WTC11 (cell line): ENCODE results near the gene FBXL2. TPM values are rescaled to one million over a fixed set of nuclear protein-coding genes. Genes with fewer than 3 reads are reported as not detected.

Source experiments
- ATAC-seq: fragments of 200-7000 bp; cut with Tn5 transposase; 2 replicates; pipeline ENCODE4 v1.10.0; 2021; ENCODE audit warnings: mild to moderate bottlenecking, moderate library complexity
- CTCF ChIA-PET: fragments of 300-600 bp; sonication (Branson Sonifier 250); formaldehyde crosslinking; loops from one replicate; lab custom pipeline; 2021; ENCODE audit warnings: antibody characterized with exemption; lab: Charles Lee
- POLR2A ChIA-PET: fragments of 350-600 bp; sonication (Branson Sonifier 250); formaldehyde crosslinking; loops from one replicate; lab custom pipeline; 2021; ENCODE audit warnings: antibody characterized with exemption; lab: Charles Lee
- DNase-seq: peaks from one replicate; pipeline ENCODE4 v3.0.0; 2021; ENCODE audit warnings: low spot score
- H3K27ac Mint-ChIP-seq: 2 replicates; pipeline ENCODE4 v1.8.0; 2021; ENCODE audit warnings: mixed read lengths
- H3K27me3 Mint-ChIP-seq: 2 replicates; pipeline ENCODE4 v1.8.0; 2021; ENCODE audit warnings: low read depth, mild to moderate bottlenecking, moderate library complexity, mixed read lengths
- H3K36me3 Mint-ChIP-seq: 2 replicates; pipeline ENCODE4 v1.8.0; 2021; ENCODE audit warnings: mixed read lengths
- H3K4me1 Mint-ChIP-seq: 2 replicates; pipeline ENCODE4 v1.8.0; 2022; ENCODE audit warnings: mixed read lengths
- H3K4me3 Mint-ChIP-seq: 2 replicates; pipeline ENCODE4 v1.8.0; 2021; ENCODE audit warnings: mild to moderate bottlenecking, moderate library complexity, mixed read lengths
- H3K9me3 Mint-ChIP-seq: 2 replicates; pipeline ENCODE4 v1.8.0; 2021; ENCODE audit warnings: mixed read lengths
- CBFB ChIP-seq: sonication (generic); formaldehyde crosslinking; IDR thresholded peaks from 2 replicates; pipeline ENCODE4 v1.8.1; 2022; ENCODE audit warnings: mild to moderate bottlenecking, low read depth, missing genetic modification reagents
- CREM ChIP-seq: sonication (generic); formaldehyde crosslinking; IDR thresholded peaks from 2 replicates; pipeline ENCODE4 v1.8.1; 2022; ENCODE audit warnings: mild to moderate bottlenecking, missing genetic modification reagents, moderate library complexity
- ELF4 ChIP-seq: sonication (generic); formaldehyde crosslinking; IDR thresholded peaks from 2 replicates; pipeline ENCODE4 v1.8.1; 2022; ENCODE audit warnings: low read depth, mild to moderate bottlenecking, moderate library complexity, missing genetic modification reagents
- ESRRA ChIP-seq: sonication (generic); formaldehyde crosslinking; IDR thresholded peaks from 2 replicates; pipeline ENCODE4 v1.8.1; 2022; ENCODE audit warnings: mild to moderate bottlenecking, missing genetic modification reagents, borderline replicate concordance
- IRF2 ChIP-seq: sonication (generic); formaldehyde crosslinking; IDR thresholded peaks from 2 replicates; pipeline ENCODE4 v1.8.0; 2022; ENCODE audit warnings: low read depth, missing genetic modification reagents, borderline replicate concordance
- MYBL2 ChIP-seq: sonication (generic); formaldehyde crosslinking; IDR thresholded peaks from 2 replicates; pipeline ENCODE4 v1.8.1; 2023; ENCODE audit warnings: mild to moderate bottlenecking, moderate library complexity, missing genetic modification reagents
- NFE2L1 ChIP-seq: sonication (generic); formaldehyde crosslinking; IDR thresholded peaks from 2 replicates; pipeline ENCODE4 v1.8.1; 2023; ENCODE audit warnings: missing genetic modification reagents
- SMAD3 ChIP-seq: sonication (generic); formaldehyde crosslinking; IDR thresholded peaks from 2 replicates; pipeline ENCODE4 v1.8.0; 2022; ENCODE audit warnings: missing genetic modification reagents, mild to moderate bottlenecking, borderline replicate concordance
- SMAD4 ChIP-seq: sonication (generic); formaldehyde crosslinking; IDR thresholded peaks from 2 replicates; pipeline ENCODE4 v1.8.0; 2022; ENCODE audit warnings: mild to moderate bottlenecking, missing genetic modification reagents
- TEAD1 ChIP-seq: sonication (generic); formaldehyde crosslinking; IDR thresholded peaks from 2 replicates; pipeline ENCODE4 v1.8.0; 2022; ENCODE audit warnings: mild to moderate bottlenecking, missing genetic modification reagents
- ZBTB21 ChIP-seq: sonication (generic); formaldehyde crosslinking; IDR thresholded peaks from 2 replicates; pipeline ENCODE4 v1.8.1; 2023; ENCODE audit warnings: mild to moderate bottlenecking, missing genetic modification reagents, borderline replicate concordance
- ZNF219 ChIP-seq: sonication (generic); formaldehyde crosslinking; IDR thresholded peaks from 2 replicates; pipeline ENCODE4 v1.8.0; 2023; ENCODE audit warnings: missing genetic modification reagents, mild to moderate bottlenecking, borderline replicate concordance
- ZNF232 ChIP-seq: sonication (generic); formaldehyde crosslinking; IDR thresholded peaks from 2 replicates; pipeline ENCODE4 v1.8.0; 2022; ENCODE audit warnings: mild to moderate bottlenecking, missing genetic modification reagents
- ZNF416 ChIP-seq: fragments of 250-450 bp; sonication (Bioruptor Pico); IDR thresholded peaks from 2 replicates; pipeline ENCODE4 v1.9.0; 2021; ENCODE audit warnings: mild to moderate bottlenecking, inconsistent platforms
- total RNA-seq: library from RNA; stranded (reverse); gene quantifications from 3 replicates; pipeline ENCODE4 v1.2.3, GENCODE V29; 2021
- TF ChIP-seq, protein P1 (sequence below): fragments of 250-450 bp; sonication (Bioruptor Pico); IDR thresholded peaks from 2 replicates; pipeline ENCODE4 v1.9.0; 2021; ENCODE audit warnings: mild to moderate bottlenecking
- TF ChIP-seq, protein P2 (sequence below): sonication (generic); formaldehyde crosslinking; conservative IDR thresholded peaks from 2 replicates; pipeline ENCODE4 v1.8.1; 2022; ENCODE audit warnings: mild to moderate bottlenecking, missing genetic modification reagents
- TF ChIP-seq, protein P3 (sequence below): sonication (generic); formaldehyde crosslinking; IDR thresholded peaks from 2 replicates; pipeline ENCODE4 v1.8.1; 2022; ENCODE audit warnings: mild to moderate bottlenecking, moderate library complexity, missing genetic modification reagents
- TF ChIP-seq, protein P4 (sequence below): sonication (generic); formaldehyde crosslinking; IDR thresholded peaks from 2 replicates; pipeline ENCODE4 v1.8.0; 2022; ENCODE audit warnings: missing genetic modification reagents
- TF ChIP-seq, protein P5 (sequence below): fragments of 250-450 bp; sonication (Bioruptor Pico); IDR thresholded peaks from 2 replicates; pipeline ENCODE4 v1.9.0; 2021; ENCODE audit warnings: moderate library complexity, mild to moderate bottlenecking, inconsistent platforms, borderline replicate concordance
- TF ChIP-seq, protein P6 (sequence below): sonication (generic); formaldehyde crosslinking; IDR thresholded peaks from 2 replicates; pipeline ENCODE4 v1.8.0; 2022; ENCODE audit warnings: mild to moderate bottlenecking, missing genetic modification reagents
- TF ChIP-seq, protein P7 (sequence below): sonication (generic); formaldehyde crosslinking; IDR thresholded peaks from 2 replicates; pipeline ENCODE4 v1.8.1; 2022; ENCODE audit warnings: low read depth, missing genetic modification reagents, borderline replicate concordance

The FBXL2 gene
- total RNA-seq, 1 experiment from 2014 or later: 2.9 TPM

DNA sequence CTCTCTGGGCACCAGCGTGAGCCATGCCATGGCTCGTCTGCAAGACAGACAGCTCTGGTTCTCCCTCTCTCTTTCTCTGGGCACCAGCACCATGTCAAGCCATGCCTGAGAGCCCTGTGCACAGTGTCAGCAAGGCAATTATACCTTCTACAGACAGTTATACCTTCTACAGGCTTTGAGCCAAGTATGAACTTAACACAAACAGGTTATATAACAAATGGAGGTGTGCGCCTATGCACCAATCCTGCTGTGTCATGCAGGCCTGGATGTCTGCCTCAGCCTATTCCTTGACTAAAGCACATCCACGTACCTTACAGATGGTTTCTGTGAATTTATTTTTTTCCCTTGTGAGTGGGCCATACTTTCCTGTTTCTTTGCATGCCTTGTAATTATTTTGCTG is 5.9 kb upstream of the FBXL2 start:
- ChIA-PET CTCF (no interaction called here), POLR2A (no interaction called here)
- no peak for DNase-seq
- Mint-ChIP-seq H3K27me3 (no peaks in the 10 kb centered on the region; the same call in 1 of the 2 replicates), H3K36me3 (peaks cover 24% of the 10 kb centered on the region), H3K27ac (no peak overlapping the region), H3K4me3 (no peak overlapping the region), H3K9me3 (peaks cover 49% of the 10 kb centered on the region), H3K4me1 (no peaks in the 10 kb centered on the region)
- TF ChIP-seq NFE2L1 (no peak), ZNF219 (CRISPR knock-in tag) (no peak), ESRRA (CRISPR knock-in tag) (no peak), SMAD3 (no peak), SMAD4 (CRISPR knock-in tag) (no peak), MYBL2 (CRISPR knock-in tag) (no peak), CREM (CRISPR knock-in tag) (no peak)
- TF ChIP-seq, protein P1, sequence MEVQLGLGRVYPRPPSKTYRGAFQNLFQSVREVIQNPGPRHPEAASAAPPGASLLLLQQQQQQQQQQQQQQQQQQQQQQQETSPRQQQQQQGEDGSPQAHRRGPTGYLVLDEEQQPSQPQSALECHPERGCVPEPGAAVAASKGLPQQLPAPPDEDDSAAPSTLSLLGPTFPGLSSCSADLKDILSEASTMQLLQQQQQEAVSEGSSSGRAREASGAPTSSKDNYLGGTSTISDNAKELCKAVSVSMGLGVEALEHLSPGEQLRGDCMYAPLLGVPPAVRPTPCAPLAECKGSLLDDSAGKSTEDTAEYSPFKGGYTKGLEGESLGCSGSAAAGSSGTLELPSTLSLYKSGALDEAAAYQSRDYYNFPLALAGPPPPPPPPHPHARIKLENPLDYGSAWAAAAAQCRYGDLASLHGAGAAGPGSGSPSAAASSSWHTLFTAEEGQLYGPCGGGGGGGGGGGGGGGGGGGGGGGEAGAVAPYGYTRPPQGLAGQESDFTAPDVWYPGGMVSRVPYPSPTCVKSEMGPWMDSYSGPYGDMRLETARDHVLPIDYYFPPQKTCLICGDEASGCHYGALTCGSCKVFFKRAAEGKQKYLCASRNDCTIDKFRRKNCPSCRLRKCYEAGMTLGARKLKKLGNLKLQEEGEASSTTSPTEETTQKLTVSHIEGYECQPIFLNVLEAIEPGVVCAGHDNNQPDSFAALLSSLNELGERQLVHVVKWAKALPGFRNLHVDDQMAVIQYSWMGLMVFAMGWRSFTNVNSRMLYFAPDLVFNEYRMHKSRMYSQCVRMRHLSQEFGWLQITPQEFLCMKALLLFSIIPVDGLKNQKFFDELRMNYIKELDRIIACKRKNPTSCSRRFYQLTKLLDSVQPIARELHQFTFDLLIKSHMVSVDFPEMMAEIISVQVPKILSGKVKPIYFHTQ: no peak
- TF ChIP-seq, protein P2, sequence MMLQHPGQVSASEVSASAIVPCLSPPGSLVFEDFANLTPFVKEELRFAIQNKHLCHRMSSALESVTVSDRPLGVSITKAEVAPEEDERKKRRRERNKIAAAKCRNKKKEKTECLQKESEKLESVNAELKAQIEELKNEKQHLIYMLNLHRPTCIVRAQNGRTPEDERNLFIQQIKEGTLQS (CRISPR knock-in tag): no peak
- TF ChIP-seq, protein P3, sequence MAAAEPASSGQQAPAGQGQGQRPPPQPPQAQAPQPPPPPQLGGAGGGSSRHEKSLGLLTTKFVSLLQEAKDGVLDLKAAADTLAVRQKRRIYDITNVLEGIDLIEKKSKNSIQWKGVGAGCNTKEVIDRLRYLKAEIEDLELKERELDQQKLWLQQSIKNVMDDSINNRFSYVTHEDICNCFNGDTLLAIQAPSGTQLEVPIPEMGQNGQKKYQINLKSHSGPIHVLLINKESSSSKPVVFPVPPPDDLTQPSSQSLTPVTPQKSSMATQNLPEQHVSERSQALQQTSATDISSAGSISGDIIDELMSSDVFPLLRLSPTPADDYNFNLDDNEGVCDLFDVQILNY: no peak
- TF ChIP-seq, protein P4, sequence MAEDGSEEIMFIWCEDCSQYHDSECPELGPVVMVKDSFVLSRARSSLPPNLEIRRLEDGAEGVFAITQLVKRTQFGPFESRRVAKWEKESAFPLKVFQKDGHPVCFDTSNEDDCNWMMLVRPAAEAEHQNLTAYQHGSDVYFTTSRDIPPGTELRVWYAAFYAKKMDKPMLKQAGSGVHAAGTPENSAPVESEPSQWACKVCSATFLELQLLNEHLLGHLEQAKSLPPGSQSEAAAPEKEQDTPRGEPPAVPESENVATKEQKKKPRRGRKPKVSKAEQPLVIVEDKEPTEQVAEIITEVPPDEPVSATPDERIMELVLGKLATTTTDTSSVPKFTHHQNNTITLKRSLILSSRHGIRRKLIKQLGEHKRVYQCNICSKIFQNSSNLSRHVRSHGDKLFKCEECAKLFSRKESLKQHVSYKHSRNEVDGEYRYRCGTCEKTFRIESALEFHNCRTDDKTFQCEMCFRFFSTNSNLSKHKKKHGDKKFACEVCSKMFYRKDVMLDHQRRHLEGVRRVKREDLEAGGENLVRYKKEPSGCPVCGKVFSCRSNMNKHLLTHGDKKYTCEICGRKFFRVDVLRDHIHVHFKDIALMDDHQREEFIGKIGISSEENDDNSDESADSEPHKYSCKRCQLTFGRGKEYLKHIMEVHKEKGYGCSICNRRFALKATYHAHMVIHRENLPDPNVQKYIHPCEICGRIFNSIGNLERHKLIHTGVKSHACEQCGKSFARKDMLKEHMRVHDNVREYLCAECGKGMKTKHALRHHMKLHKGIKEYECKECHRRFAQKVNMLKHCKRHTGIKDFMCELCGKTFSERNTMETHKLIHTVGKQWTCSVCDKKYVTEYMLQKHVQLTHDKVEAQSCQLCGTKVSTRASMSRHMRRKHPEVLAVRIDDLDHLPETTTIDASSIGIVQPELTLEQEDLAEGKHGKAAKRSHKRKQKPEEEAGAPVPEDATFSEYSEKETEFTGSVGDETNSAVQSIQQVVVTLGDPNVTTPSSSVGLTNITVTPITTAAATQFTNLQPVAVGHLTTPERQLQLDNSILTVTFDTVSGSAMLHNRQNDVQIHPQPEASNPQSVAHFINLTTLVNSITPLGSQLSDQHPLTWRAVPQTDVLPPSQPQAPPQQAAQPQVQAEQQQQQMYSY (CRISPR knock-in tag): no peak
- TF ChIP-seq, protein P5, sequence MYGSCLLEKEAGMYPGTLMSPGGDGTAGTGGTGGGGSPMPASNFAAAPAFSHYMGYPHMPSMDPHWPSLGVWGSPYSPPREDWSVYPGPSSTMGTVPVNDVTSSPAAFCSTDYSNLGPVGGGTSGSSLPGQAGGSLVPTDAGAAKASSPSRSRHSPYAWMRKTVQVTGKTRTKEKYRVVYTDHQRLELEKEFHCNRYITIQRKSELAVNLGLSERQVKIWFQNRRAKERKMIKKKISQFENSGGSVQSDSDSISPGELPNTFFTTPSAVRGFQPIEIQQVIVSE (CRISPR knock-in tag): no peak
- ATAC-seq: no peak

DNA sequence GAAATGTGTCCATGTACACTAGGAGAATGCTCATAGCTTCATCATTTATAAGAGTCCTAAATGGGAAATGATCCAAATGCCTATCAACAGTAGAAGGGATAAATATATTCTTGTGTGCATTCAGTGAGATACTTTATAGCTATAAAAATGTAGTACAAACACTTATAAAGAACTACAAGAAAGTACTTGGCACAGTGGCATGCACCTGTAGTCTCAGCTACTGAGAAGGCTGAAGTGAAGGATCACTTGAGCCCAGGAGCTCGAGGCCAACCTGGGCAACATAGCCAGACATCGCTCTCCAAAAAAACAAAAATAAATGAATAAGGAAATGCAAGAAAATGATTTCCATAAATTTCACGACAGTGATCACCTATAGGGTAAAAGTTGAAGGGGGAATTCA is 3.6 kb upstream of the FBXL2 start:
- ChIA-PET CTCF (no interaction called here), POLR2A (no interaction called here)
- Mint-ChIP-seq H3K4me1 (peaks cover 5% of the 10 kb centered on the region), H3K27me3 (peaks cover 6% of the 10 kb centered on the region; the same call in 1 of the 2 replicates), H3K4me3 (no peak overlapping the region), H3K9me3 (peaks cover 29% of the 10 kb centered on the region), H3K27ac (no peak overlapping the region), H3K36me3 (peaks cover 5% of the 10 kb centered on the region; the same call in 1 of the 2 replicates)
- ATAC-seq (no peak), DNase-seq (no peak)
- TF ChIP-seq, protein P1: no peak
- TF ChIP-seq CBFB (CRISPR knock-in tag) (no peak), ELF4 (CRISPR knock-in tag) (no peak), ZNF232 (CRISPR knock-in tag) (no peak), ZBTB21 (CRISPR knock-in tag) (no peak), ZNF416 (CRISPR knock-in tag) (no peak), IRF2 (CRISPR knock-in tag) (no peak), NFE2L1 (no peak), TEAD1 (CRISPR knock-in tag) (no peak), MYBL2 (CRISPR knock-in tag) (no peak)
- TF ChIP-seq, protein P6, sequence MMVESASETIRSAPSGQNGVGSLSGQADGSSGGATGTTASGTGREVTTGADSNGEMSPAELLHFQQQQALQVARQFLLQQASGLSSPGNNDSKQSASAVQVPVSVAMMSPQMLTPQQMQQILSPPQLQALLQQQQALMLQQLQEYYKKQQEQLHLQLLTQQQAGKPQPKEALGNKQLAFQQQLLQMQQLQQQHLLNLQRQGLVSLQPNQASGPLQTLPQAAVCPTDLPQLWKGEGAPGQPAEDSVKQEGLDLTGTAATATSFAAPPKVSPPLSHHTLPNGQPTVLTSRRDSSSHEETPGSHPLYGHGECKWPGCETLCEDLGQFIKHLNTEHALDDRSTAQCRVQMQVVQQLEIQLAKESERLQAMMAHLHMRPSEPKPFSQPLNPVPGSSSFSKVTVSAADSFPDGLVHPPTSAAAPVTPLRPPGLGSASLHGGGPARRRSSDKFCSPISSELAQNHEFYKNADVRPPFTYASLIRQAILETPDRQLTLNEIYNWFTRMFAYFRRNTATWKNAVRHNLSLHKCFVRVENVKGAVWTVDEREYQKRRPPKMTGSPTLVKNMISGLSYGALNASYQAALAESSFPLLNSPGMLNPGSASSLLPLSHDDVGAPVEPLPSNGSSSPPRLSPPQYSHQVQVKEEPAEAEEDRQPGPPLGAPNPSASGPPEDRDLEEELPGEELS: no peak
- TF ChIP-seq, protein P7, sequence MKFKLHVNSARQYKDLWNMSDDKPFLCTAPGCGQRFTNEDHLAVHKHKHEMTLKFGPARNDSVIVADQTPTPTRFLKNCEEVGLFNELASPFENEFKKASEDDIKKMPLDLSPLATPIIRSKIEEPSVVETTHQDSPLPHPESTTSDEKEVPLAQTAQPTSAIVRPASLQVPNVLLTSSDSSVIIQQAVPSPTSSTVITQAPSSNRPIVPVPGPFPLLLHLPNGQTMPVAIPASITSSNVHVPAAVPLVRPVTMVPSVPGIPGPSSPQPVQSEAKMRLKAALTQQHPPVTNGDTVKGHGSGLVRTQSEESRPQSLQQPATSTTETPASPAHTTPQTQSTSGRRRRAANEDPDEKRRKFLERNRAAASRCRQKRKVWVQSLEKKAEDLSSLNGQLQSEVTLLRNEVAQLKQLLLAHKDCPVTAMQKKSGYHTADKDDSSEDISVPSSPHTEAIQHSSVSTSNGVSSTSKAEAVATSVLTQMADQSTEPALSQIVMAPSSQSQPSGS (CRISPR knock-in tag): no peak
